Breast epithelium (tissue), 4 donors: Measurements from ENCODE around the gene PGBD5. TPM values are rescaled to one million over a fixed set of nuclear protein-coding genes. Genes with fewer than 3 reads are reported as not detected.
"Not testable (repeated sequence)": the region's sequence is repeated elsewhere in the genome, so short reads cannot be mapped to it uniquely, and the experiment has no call there.

Experiments used
- DNase-seq, 2 donors: peaks; one replicate each; pipeline ENCODE4 v3.0.0-alpha.2; 2019; ENCODE audit warnings: low spot score in 2 of 2
- H3K27ac ChIP-seq, 2 donors: fragments of 200-600 bp; sonication (generic) in 1 of 2; one replicate each; pipeline ENCODE4 v1.5.1; 2016 to 2019; ENCODE audit warnings: mild to moderate bottlenecking in 1 of 2
- H3K27me3 ChIP-seq, 2 donors: fragments of 200-600 bp; sonication (generic) in 1 of 2; one replicate each; pipeline versions ENCODE4 v1.5.1 to v1.6.0; 2017 to 2019; ENCODE audit warnings: control low read depth in 1 of 2, mild to moderate bottlenecking in 1 of 2
- H3K36me3 ChIP-seq: fragments of 200-600 bp; one replicate; pipeline ENCODE4 v1.5.1; 2019
- H3K4me1 ChIP-seq, 2 donors: fragments of 200-600 bp; sonication (generic); one replicate each; pipeline ENCODE4 v1.5.1; 2016 to 2019; ENCODE audit warnings: control low read depth in 1 of 2
- H3K4me3 ChIP-seq, 3 donors: fragments of 200-600 bp; sonication (generic); 1 replicate in 2 of 3; 2 replicates in 1 of 3; pipeline ENCODE4 v1.5.1; 2016 to 2019; ENCODE audit warnings: mild to moderate bottlenecking in 3 of 3, moderate library complexity in 2 of 3
- H3K9me3 ChIP-seq, 2 donors: fragments of 200-600 bp; sonication (generic) in 1 of 2; one replicate each; pipeline ENCODE4 v1.5.1; 2016 to 2019; ENCODE audit warnings: control low read depth in 1 of 2
- CTCF ChIP-seq, 3 donors: fragments of 450-650 bp; IDR thresholded peaks; one replicate each; pipeline ENCODE4 v1.5.1; 2016 to 2017; ENCODE audit warnings: antibody characterized with exemption in 3 of 3, mild to moderate bottlenecking in 3 of 3, moderate library complexity in 3 of 3
- POLR2A ChIP-seq: fragments of 450-650 bp; IDR thresholded peaks from one replicate; pipeline ENCODE4 v1.6.1; 2016; ENCODE audit warnings: antibody characterized with exemption, mild to moderate bottlenecking, moderate library complexity
- POLR2AphosphoS5 ChIP-seq, 3 donors: sonication (generic); formaldehyde crosslinking; IDR thresholded peaks; one replicate each; pipeline ENCODE4 v1.6.1; 2017; ENCODE audit warnings: antibody characterized with exemption in 3 of 3
- intact Hi-C: fragments of 100-400 bp; cut with DNase I; formaldehyde crosslinking; loops from one replicate; pipeline ENCODE4 v1.15.1; 2023; ENCODE audit warnings: low total_unique reads
- total RNA-seq, 3 donors: library from RNA; depleted of rRNA; stranded (reverse); fragments of >200 nt; gene quantifications; one replicate each; pipeline ENCODE4 v1.1.0, GENCODE V29; 2016

PGBD5 gene
- total RNA-seq, 3 donors from 2014 or later = 0.48 to 0.98 (median 0.59) TPM

GRCh38 chr1:230413061-230413460 is 13.1 kb downstream of the PGBD5 start:
- Histone ChIP-seq H3K9me3 (no peaks in the 10 kb centered on the region), H3K27me3 (peaks cover 0 to 19% of the 10 kb centered on the region in 2 donors), H3K4me3 (no peak overlapping the region), H3K27ac (no peak overlapping the region), H3K36me3 (no peaks in the 10 kb centered on the region), H3K4me1 (no peaks in the 10 kb centered on the region)
- no peak for DNase-seq
- intact Hi-C loops = loop anchor here (5.0 kb wide), 1 partner anchor 141 kb away; no protein-coding TSS in a partner anchor
- TF ChIP-seq CTCF (IDR thresholded peaks at IDR 0.05) = no peak
- TF ChIP-seq POLR2AphosphoS5 (IDR thresholded peaks at IDR 0.05) = no peak
- TF ChIP-seq POLR2A = no peak

- Histone ChIP-seq H3K4me1 (no peaks in the 10 kb centered on the region), H3K9me3 (no peaks in the 10 kb centered on the region), H3K4me3 (no peak overlapping the region), H3K36me3 (no peaks in the 10 kb centered on the region), H3K27ac (no peak overlapping the region), H3K27me3 (peaks cover 0 to 6% of the 10 kb centered on the region in 2 donors)
- intact Hi-C loops = no loop called here
- no peak for DNase-seq
- TF ChIP-seq POLR2AphosphoS5 (IDR thresholded peaks at IDR 0.05) (no peak), CTCF (IDR thresholded peaks at IDR 0.05) (no peak), POLR2A (no peak)
Measured at GRCh38 chr1:230408971-230409370, 17.2 kb downstream of the PGBD5 start.

GRCh38 chr1:230407351-230407750 is 18.8 kb downstream of the PGBD5 start:
- H3K4me3 ChIP-seq = no peak overlapping the region
- H3K27me3 ChIP-seq = peaks cover 0 to 3% of the 10 kb centered on the region in 2 donors
- intact Hi-C loops = no loop called here
- H3K36me3 ChIP-seq = no peaks in the 10 kb centered on the region
- no peak for TF ChIP-seq POLR2A
- no peak for TF ChIP-seq CTCF (IDR thresholded peaks at IDR 0.05)
- TF ChIP-seq POLR2AphosphoS5 (IDR thresholded peaks at IDR 0.05) = no peak
- H3K4me1 ChIP-seq = no peaks in the 10 kb centered on the region
- no peak overlapping the region for H3K27ac ChIP-seq
- no peaks in the 10 kb centered on the region for H3K9me3 ChIP-seq
- no peak for DNase-seq

- H3K4me3 ChIP-seq, H3K27me3 ChIP-seq, H3K27ac ChIP-seq, H3K4me1 ChIP-seq, H3K36me3 ChIP-seq, intact Hi-C loops, DNase-seq, H3K9me3 ChIP-seq: not testable (repeated sequence)
Measured at GRCh38 chr1:230406727-230407126, 19.4 kb downstream of the PGBD5 start.

- H3K9me3 ChIP-seq = no peaks in the 10 kb centered on the region
- TF ChIP-seq POLR2AphosphoS5 (IDR thresholded peaks at IDR 0.05) (no peak), POLR2A (no peak), CTCF (IDR thresholded peaks at IDR 0.05) (no peak)
- H3K4me1 ChIP-seq = no peaks in the 10 kb centered on the region
- no peak overlapping the region for H3K27ac ChIP-seq
- DNase-seq = no peak
- no peak overlapping the region for H3K4me3 ChIP-seq
- peaks cover 0 to 3% of the 10 kb centered on the region in 2 donors for H3K27me3 ChIP-seq
- H3K36me3 ChIP-seq = no peaks in the 10 kb centered on the region
- intact Hi-C loops = no loop called here
Measured at GRCh38 chr1:230403442-230403841, 22.7 kb downstream of the PGBD5 start.

GRCh38 chr1:230401763-230402294 is 24.3 kb downstream of the PGBD5 start:
- Histone ChIP-seq H3K4me1 (no peaks in the 10 kb centered on the region), H3K27ac (no peak overlapping the region), H3K9me3 (no peaks in the 10 kb centered on the region), H3K36me3 (no peaks in the 10 kb centered on the region), H3K27me3 (peaks cover 0 to 5% of the 10 kb centered on the region in 2 donors), H3K4me3 (no peak overlapping the region)
- intact Hi-C loops = no loop called here
- no peak for DNase-seq
- TF ChIP-seq POLR2AphosphoS5 (IDR thresholded peaks at IDR 0.05) = no peak
- TF ChIP-seq CTCF (IDR thresholded peaks at IDR 0.05) = no peak
- no peak for TF ChIP-seq POLR2A
